ENCODE results near the gene GAS7. TPM values are rescaled to one million over a fixed set of nuclear protein-coding genes. Genes with fewer than 3 reads are reported as not detected.

The GAS7 gene
- total and polyA plus RNA-seq, 2 of the 13 experiments (the other 11 are each of a cell fraction or from before 2014, with no cell fraction given), result 1.0 to 5.2 TPM

- Histone ChIP-seq H3K4me1 (ENCODE audit: insufficient read depth, low read length) (no peaks in the 10 kb centered on the region), H3K79me2 (ENCODE audit: insufficient read depth, low read length) (no peaks in the 10 kb centered on the region), H3K4me2 (ENCODE audit: low read depth, low read length) (no peak overlapping the region), H3K36me3 (replicated peaks in 1 of 2; ENCODE audit: control insufficient read depth in 1 of 2, insufficient read depth in 2 of 2, low read length in 2 of 2) (no peaks in the 10 kb centered on the region), H2AFZ (ENCODE audit: low read length) (no peak overlapping the region), H3K27ac (ENCODE audit: extremely low read length, insufficient read depth, low read length) (no peak overlapping the region), H3K9ac (ENCODE audit: insufficient read depth, low read depth, low read length) (no peak overlapping the region), H4K20me1 (ENCODE audit: insufficient read depth, low read length) (no peaks in the 10 kb centered on the region), H3K27me3 (ENCODE audit: control insufficient read depth in 1 of 2, insufficient read depth in 2 of 2, low read length in 2 of 2) (peaks cover 0 to 6% of the 10 kb centered on the region in 2 experiments; a peak in 3 of 5 replicates), H3K9me3 (ENCODE audit: low read length) (no peaks in the 10 kb centered on the region), H3K4me3 (replicated peaks in 1 of 3; ENCODE audit: insufficient read depth in 1 of 3, low read depth in 2 of 3, low read length in 3 of 3) (no peak overlapping the region)
- ChIA-PET POLR2A (no interaction called here), CTCF (ENCODE audit: low intra/inter-chr PET ratio, low total read pairs) (no interaction called here)
- FAIRE-seq (no peak), ATAC-seq (no peak), DNase-seq (ENCODE audit: low spot score) (no peak)
- TF ChIP-seq MLLT10 (CRISPR knock-in tag; IDR thresholded peaks at IDR 0.05) (no peak), POLR2AphosphoS2 (IDR thresholded peaks at IDR 0.05; ENCODE audit: low read depth, low read length) (no peak), SP5 (CRISPR knock-in tag; IDR thresholded peaks at IDR 0.05; ENCODE audit: borderline replicate concordance, low read depth) (no peak), GATAD1 (CRISPR knock-in tag; IDR thresholded peaks at IDR 0.05) (no peak), SYNCRIP (IDR thresholded peaks at IDR 0.05; ENCODE audit: insufficient read depth, low read depth, low read length) (no peak), DDIT3 (CRISPR knock-in tag; IDR thresholded peaks at IDR 0.05) (no peak), ZNF382 (CRISPR knock-in tag; IDR thresholded peaks at IDR 0.05; ENCODE audit: borderline replicate concordance) (no peak)
- 32% methylated on average over 4 of the region's 4 CpGs for WGBS (ENCODE audit: low lambda C conversion rate)
- in situ Hi-C loops (cut with HindIII; ENCODE audit: extremely low pct_ligation_motif_present, low pct_unique_long_range_greater_than_20kb), result no loop called here
- no TSS peak for BruUV-seq (replicated peaks)
- intact Hi-C loops (cut with micrococcal nuclease; ENCODE audit: unreplicated experiment), result no loop called here
Measured at GRCh38 chr17:9981344-9981915, 217.0 kb downstream of the GAS7 start.

- Histone ChIP-seq H3K4me1 (ENCODE audit: insufficient read depth, low read length) (no peaks in the 10 kb centered on the region), H3K79me2 (ENCODE audit: insufficient read depth, low read length) (no peaks in the 10 kb centered on the region), H3K9me3 (ENCODE audit: low read length) (no peaks in the 10 kb centered on the region), H3K4me2 (ENCODE audit: low read depth, low read length) (no peak overlapping the region), H3K27ac (ENCODE audit: extremely low read length, insufficient read depth, low read length) (no peak overlapping the region), H3K36me3 (replicated peaks in 1 of 2; ENCODE audit: control insufficient read depth in 1 of 2, insufficient read depth in 2 of 2, low read length in 2 of 2) (no peaks in the 10 kb centered on the region), H3K4me3 (replicated peaks in 1 of 3; ENCODE audit: insufficient read depth in 1 of 3, low read depth in 2 of 3, low read length in 3 of 3) (no peak overlapping the region), H3K9ac (ENCODE audit: insufficient read depth, low read depth, low read length) (no peak overlapping the region), H3K27me3 (ENCODE audit: control insufficient read depth in 1 of 2, insufficient read depth in 2 of 2, low read length in 2 of 2) (peaks cover 0 to 6% of the 10 kb centered on the region in 2 experiments; a peak in 2 of 5 replicates), H4K20me1 (ENCODE audit: insufficient read depth, low read length) (no peaks in the 10 kb centered on the region), H2AFZ (ENCODE audit: low read length) (no peak overlapping the region)
- BruUV-seq (replicated peaks), result no TSS peak
- TF ChIP-seq MXD4 (CRISPR knock-in tag; IDR thresholded peaks at IDR 0.05) (no peak), ZNF672 (CRISPR knock-in tag; IDR thresholded peaks at IDR 0.05) (no peak), ZNF143 (CRISPR knock-in tag; IDR thresholded peaks at IDR 0.05) (no peak)
- WGBS (ENCODE audit: low lambda C conversion rate), result 17% methylated on average over 8 of the region's 13 CpGs
- in situ Hi-C loops (cut with HindIII; ENCODE audit: extremely low pct_ligation_motif_present, low pct_unique_long_range_greater_than_20kb) (no loop called here), intact Hi-C loops (cut with micrococcal nuclease; ENCODE audit: unreplicated experiment) (no loop called here)
- ChIA-PET POLR2A (no interaction called here), CTCF (ENCODE audit: low intra/inter-chr PET ratio, low total read pairs) (no interaction called here)
- no peak for DNase-seq (ENCODE audit: low spot score)
- ATAC-seq, result no peak
- FAIRE-seq, result no peak
Measured at GRCh38 chr17:9979463-9979995, 218.9 kb downstream of the GAS7 start.
